ENCODE results near the gene CHIT1. TPM values are rescaled to one million over a fixed set of nuclear protein-coding genes. Genes with fewer than 3 reads are reported as not detected.

Gene CHIT1
- total and polyA plus RNA-seq, 8 donors, result 0.05 to 0.18 TPM; not detected in 6

GRCh38 chr1:203182387-203182953, 47.0 kb downstream of the CHIT1 start:
- intact Hi-C loops (cut with DNase I; ENCODE audit: low total_unique reads), result no loop called here

GRCh38 chr1:203181586-203182386, 47.7 kb downstream of the CHIT1 start:
- intact Hi-C loops (cut with DNase I; ENCODE audit: low total_unique reads), result no loop called here
- TF ChIP-seq POLR2A (IDR thresholded peaks at IDR 0.05), result no peak
- no peak for TF ChIP-seq EP300 (IDR thresholded peaks at IDR 0.05)
- TF ChIP-seq CTCF (IDR thresholded peaks at IDR 0.05), result no peak
- no peak for TF ChIP-seq POLR2AphosphoS5 (IDR thresholded peaks at IDR 0.05)
- Histone ChIP-seq H3K27me3 (peaks cover 0 to 6% (median 0%) of the 10 kb centered on the region in 3 donors), H3K4me3 (no peak overlapping the region), H3K27ac (no peak overlapping the region), H3K9me3 (no peaks in the 10 kb centered on the region), H3K36me3 (no peaks in the 10 kb centered on the region), H3K4me1 (peaks cover 0 to 21% (median 7%) of the 10 kb centered on the region in 4 donors)
- 64 to 82% (median 74%) methylated on average over 8 to 10 of the region's 10 CpGs for WGBS, 5 donors
- DNase-seq, result no peak

More at GRCh38 chr1:203182387-203182953, 47.0 kb downstream of the CHIT1 start:
- TF ChIP-seq EP300 (IDR thresholded peaks at IDR 0.05), result no peak
- no peak for TF ChIP-seq POLR2AphosphoS5 (IDR thresholded peaks at IDR 0.05)
- no peak for TF ChIP-seq CTCF (IDR thresholded peaks at IDR 0.05)
- TF ChIP-seq POLR2A (IDR thresholded peaks at IDR 0.05), result no peak
- 91 to 96% (median 93%) methylated on average over 7 of the region's 7 CpGs for WGBS, 5 donors
- no peaks in the 10 kb centered on the region for H3K36me3 ChIP-seq
- peaks cover 0 to 21% (median 11%) of the 10 kb centered on the region in 4 donors for H3K4me1 ChIP-seq
- no peak for DNase-seq
- H3K9me3 ChIP-seq, result no peaks in the 10 kb centered on the region
- H3K27ac ChIP-seq, result no peak overlapping the region
- no peak overlapping the region for H3K4me3 ChIP-seq
- peaks cover 0 to 6% (median 0%) of the 10 kb centered on the region in 3 donors for H3K27me3 ChIP-seq

DNA sequence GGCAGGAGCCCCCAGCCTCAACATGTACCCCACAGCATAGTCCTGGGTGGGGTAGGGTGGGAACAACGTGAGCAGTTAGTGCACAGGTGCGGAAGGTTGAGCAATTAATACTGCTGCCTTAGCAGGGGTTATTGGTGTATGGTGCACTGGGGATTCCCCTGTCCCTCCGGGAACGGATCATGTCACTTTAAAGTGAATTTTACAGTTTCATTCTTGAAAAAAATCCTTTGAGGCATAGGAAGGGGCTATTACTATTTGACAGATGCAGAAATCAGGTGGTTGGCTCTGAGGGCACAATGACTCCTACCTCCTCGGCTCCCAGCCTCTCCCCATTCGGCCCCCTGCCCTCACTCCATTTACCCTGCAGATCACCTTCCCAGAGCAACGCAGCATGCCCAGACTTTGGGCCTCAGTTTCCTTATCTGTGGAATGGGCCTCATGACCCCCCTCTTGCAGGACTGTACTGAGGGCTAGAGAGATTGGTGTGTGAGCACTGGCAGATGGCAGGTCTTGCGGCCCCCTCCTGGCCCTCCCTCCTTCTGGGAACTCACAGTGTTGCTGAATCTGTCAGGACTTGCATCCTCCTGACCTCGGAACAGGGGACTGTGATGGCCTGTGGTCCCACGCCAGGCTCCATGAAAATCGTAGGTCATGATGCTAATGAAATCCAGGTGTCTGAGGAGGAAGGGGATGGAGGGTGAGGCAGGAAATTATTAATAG, 48.7 kb downstream of the CHIT1 start:
- TF ChIP-seq CTCF (IDR thresholded peaks at IDR 0.05), result no peak
- TF ChIP-seq POLR2AphosphoS5 (IDR thresholded peaks at IDR 0.05), result no peak
- TF ChIP-seq POLR2A (IDR thresholded peaks at IDR 0.05), result no peak
- no peak for TF ChIP-seq EP300 (IDR thresholded peaks at IDR 0.05)
- H3K9me3 ChIP-seq, result no peaks in the 10 kb centered on the region
- peaks cover 0 to 17% (median 2%) of the 10 kb centered on the region in 4 donors for H3K4me1 ChIP-seq
- intact Hi-C loops (cut with DNase I; ENCODE audit: low total_unique reads), result no loop called here
- peaks cover 0 to 8% (median 0%) of the 10 kb centered on the region in 3 donors for H3K27me3 ChIP-seq
- 80 to 86% (median 83%) methylated on average over 11 of the region's 11 CpGs for WGBS, 5 donors
- no peaks in the 10 kb centered on the region for H3K36me3 ChIP-seq
- DNase-seq, result no peak
- H3K27ac ChIP-seq, result no peak overlapping the region
- no peak overlapping the region for H3K4me3 ChIP-seq

DNA sequence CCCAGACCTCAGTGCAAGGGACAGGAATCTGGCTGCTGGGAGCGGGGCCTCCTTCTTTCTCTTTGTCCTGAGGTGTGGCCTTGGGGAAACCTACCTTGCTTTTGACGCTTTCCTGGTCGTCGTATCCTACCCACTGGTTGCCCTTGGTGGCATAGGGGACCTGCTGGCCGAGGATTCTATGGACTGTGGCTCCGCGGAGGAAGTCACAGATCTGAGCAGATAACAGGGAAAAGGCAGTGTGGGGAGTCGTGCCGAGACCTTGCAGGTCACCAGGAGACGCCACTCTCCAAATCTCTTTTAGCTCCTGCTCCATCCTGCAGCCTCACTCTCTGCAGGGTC, 49.8 kb downstream of the CHIT1 start:
- Histone ChIP-seq H3K4me3 (no peak overlapping the region), H3K27ac (no peak overlapping the region), H3K36me3 (no peaks in the 10 kb centered on the region), H3K9me3 (no peaks in the 10 kb centered on the region), H3K27me3 (peaks cover 0 to 19% (median 0%) of the 10 kb centered on the region in 3 donors), H3K4me1 (peaks cover 0 to 18% (median 2%) of the 10 kb centered on the region in 4 donors)
- WGBS, 5 donors, result 82 to 89% (median 86%) methylated on average over 9 to 10 of the region's 10 CpGs
- no peak for DNase-seq
- TF ChIP-seq EP300 (IDR thresholded peaks at IDR 0.05), result no peak
- no peak for TF ChIP-seq CTCF (IDR thresholded peaks at IDR 0.05)
- TF ChIP-seq POLR2A (IDR thresholded peaks at IDR 0.05), result no peak
- TF ChIP-seq POLR2AphosphoS5 (IDR thresholded peaks at IDR 0.05), result no peak
- intact Hi-C loops (cut with DNase I; ENCODE audit: low total_unique reads), result no loop called here
